ENCODE data around the gene PCDHB4. TPM values are rescaled to one million over a fixed set of nuclear protein-coding genes. Genes with fewer than 3 reads are reported as not detected.
A peak's percentile ranks its signal among the peaks of the same experiment; 100 is the strongest.

The PCDHB4 gene
- total and polyA plus RNA-seq, 2 of the 8 experiments (the other 6 are each of a cell fraction or from before 2014, with no cell fraction given), result 1.3 to 1.5 TPM

DNA sequence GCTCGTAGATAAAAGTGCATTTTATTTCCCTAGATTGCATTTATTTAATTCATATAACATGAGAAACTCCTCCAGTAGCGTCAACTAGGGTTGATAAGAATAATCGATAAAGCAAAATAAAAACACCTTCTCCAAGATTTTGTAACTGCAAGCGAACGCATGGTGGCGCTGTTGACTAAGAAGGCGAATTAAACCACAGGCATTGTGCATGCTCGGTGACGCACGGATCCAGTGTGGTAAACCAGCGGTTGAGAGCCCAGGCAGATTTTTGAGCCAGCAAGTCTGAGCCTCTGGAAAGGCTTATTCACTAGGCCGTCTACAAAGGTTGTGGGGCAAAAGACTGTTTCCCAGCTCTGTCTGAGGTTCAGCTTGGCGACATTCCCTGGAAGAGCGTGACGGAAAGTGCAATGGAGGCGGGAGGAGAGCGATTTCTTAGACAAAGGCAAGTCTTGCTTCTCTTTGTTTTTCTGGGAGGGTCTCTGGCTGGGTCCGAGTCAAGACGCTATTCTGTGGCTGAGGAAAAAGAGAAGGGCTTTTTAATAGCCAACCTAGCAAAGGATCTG lies 21.3 kb upstream of the PCDHB4 start, which contains the start of gene PCDHB3:
TSS of gene PCDHB3 (plus strand) at position 231 of the 563 bp plus-strand sequence. CDS start at position 408, 177 bp downstream.
- H2AK5ac ChIP-seq (ENCODE audit: low read depth, low read length), result no peak within 1 kb of the TSS
- H3K27ac ChIP-seq (ENCODE audit: low read depth, low read length), result no peak within 1 kb of the TSS
- peak within 1 kb of the TSS; percentile 53 to 56 for H3K4me2 ChIP-seq (ENCODE audit: insufficient read depth in 1 of 2, low read depth in 2 of 2, low read length in 2 of 2)
- no peak within 1 kb of the TSS for H3K23ac ChIP-seq (ENCODE audit: insufficient read length)
- ChIA-PET CTCF (ENCODE audit: partially characterized antibody) (interaction anchor here (0.7 to 1.6 kb wide), 15 partner anchors 9 to 225 kb away, joined by 3 to 15 read pairs (median 4); partner anchors contain the start of genes PCDHB16, PCDHB4, PCDHB5 and PCDHB6), POLR2A (ENCODE audit: partially characterized antibody) (interaction anchor here (0.7 to 1.5 kb wide), 3 partner anchors 10 to 25 kb away, joined by 3 to 4 read pairs (median 3); no protein-coding TSS in a partner anchor)
- DNase-seq (ENCODE audit: low read depth in 1 of 2, low spot score in 2 of 2) (peak; percentile 51 to 87), FAIRE-seq (peak; percentile 95)
- H3K14ac ChIP-seq (ENCODE audit: insufficient read length), result no peak within 1 kb of the TSS
- no peak within 1 kb of the TSS for H3K4ac ChIP-seq (replicated peaks; ENCODE audit: insufficient read length, low read depth, low read length)
- peak within 1 kb of the TSS in 2 of 4 experiments; percentile 33 to 42; a peak in 2 of 7 replicates for H3K9ac ChIP-seq (replicated peaks in 1 of 4; ENCODE audit: extremely low read depth in 1 of 4, low read depth in 3 of 4, low read length in 3 of 4)
- H3K27me3 ChIP-seq (replicated peaks in 1 of 4; ENCODE audit: control insufficient read depth in 3 of 4, extremely low read depth in 1 of 4, insufficient read depth in 3 of 4, low read length in 3 of 4), result no peaks in the 10 kb centered on the region
- peaks cover 0 to 7% of the 10 kb centered on the region in 2 experiments; a peak in 1 of 4 replicates for H3K9me3 ChIP-seq (ENCODE audit: insufficient read depth in 2 of 2, low read depth in 1 of 2, low read length in 1 of 2)
- no peaks in the 10 kb centered on the region for H3K79me1 ChIP-seq (ENCODE audit: low read depth, low read length)
- no peak within 1 kb of the TSS for H4K91ac ChIP-seq (replicated peaks; ENCODE audit: insufficient read length, low read length)
- H3K18ac ChIP-seq (ENCODE audit: extremely low read depth, low read length), result no peak within 1 kb of the TSS
- H2BK15ac ChIP-seq (ENCODE audit: low read length), result no peak within 1 kb of the TSS
- peaks cover under 1% of the 10 kb centered on the region for H3K23me2 ChIP-seq (ENCODE audit: low read depth, low read length)
- H3K56ac ChIP-seq (replicated peaks; ENCODE audit: insufficient read length, low read depth, low read length), result no peak within 1 kb of the TSS
- peaks cover 0 to 16% of the 10 kb centered on the region in 2 experiments; a peak in 3 of 4 replicates for H3K79me2 ChIP-seq (ENCODE audit: control insufficient read depth in 1 of 2, insufficient read depth in 2 of 2, low read length in 2 of 2)
- H2BK20ac ChIP-seq (ENCODE audit: low read length), result no peak within 1 kb of the TSS
- WGBS, 2 experiments (ENCODE audit: extremely low coverage in 1 of 2, insufficient coverage in 1 of 2, insufficient read length in 1 of 2, insufficient replicate concordance in 2 of 2, low coverage in 1 of 2, low lambda C conversion rate in 2 of 2, missing lambda C conversion rate in 1 of 2), result 52% methylated on average over 19 of the region's 19 CpGs; no CpG with 5 or more reads in 1 of the 2 experiments
- H3K4me1 ChIP-seq (replicated peaks in 1 of 4; ENCODE audit: control insufficient read depth in 3 of 4, insufficient read depth in 4 of 4, low read length in 3 of 4), result no peaks in the 10 kb centered on the region; a peak in 4 of 7 replicates
- H4K5ac ChIP-seq (ENCODE audit: insufficient read length, low read depth, low read length), result no peak within 1 kb of the TSS
- H2BK12ac ChIP-seq (ENCODE audit: low read depth, low read length), result no peak within 1 kb of the TSS
- no peak within 1 kb of the TSS for H2BK120ac ChIP-seq (replicated peaks; ENCODE audit: low read depth, low read length)
- H4K20me1 ChIP-seq (replicated peaks in 1 of 2; ENCODE audit: control insufficient read depth in 1 of 2, insufficient read depth in 2 of 2, low read length in 2 of 2), result no peaks in the 10 kb centered on the region
- H2BK5ac ChIP-seq (ENCODE audit: low read depth, low read length), result no peak within 1 kb of the TSS; the same call in 1 of the 2 replicates
- peak within 1 kb of the TSS; percentile 89 for H2AFZ ChIP-seq (ENCODE audit: low read length)
- peak within 1 kb of the TSS; percentile 92; the same call in 1 of the 2 replicates for H4K8ac ChIP-seq (ENCODE audit: extremely low read depth, insufficient read depth, low read length)
- peaks cover 0 to 25% (median 3%) of the 10 kb centered on the region in 4 experiments; a peak in 3 of 8 replicates for H3K36me3 ChIP-seq (ENCODE audit: control insufficient read depth in 2 of 4, insufficient read depth in 4 of 4, low read length in 3 of 4)
- H3K4me3 ChIP-seq (ENCODE audit: extremely low read depth in 1 of 4, insufficient read depth in 2 of 4, low read depth in 3 of 4, low read length in 4 of 4), result peak within 1 kb of the TSS in 3 of 4 experiments; percentile 8 to 39 (median 32); a peak in 4 of 8 replicates
- TF ChIP-seq CBX5 (IDR thresholded peaks at IDR 0.05; ENCODE audit: low read depth, low read length) (no peak), TAF1 (IDR thresholded peaks at IDR 0.05; ENCODE audit: low read depth, low read length) (no peak), CBX8 (IDR thresholded peaks at IDR 0.05; ENCODE audit: borderline replicate concordance, low read depth, low read length) (no peak), GTF2F1 (IDR thresholded peaks at IDR 0.05; ENCODE audit: borderline replicate concordance, low read depth, low read length) (no peak), POLR2A (IDR thresholded peaks at IDR 0.05; ENCODE audit: control extremely low read depth in 1 of 2, low read depth in 2 of 2, low read length in 2 of 2) (peak in 1 of 2 experiments; percentile 70; a peak in 2 of 3 replicates), CREB1 (IDR thresholded peaks at IDR 0.05) (0 out of 2 replicates have a peak, but pooled peaks have one; percentile 5), HDAC6 (IDR thresholded peaks at IDR 0.05; ENCODE audit: low read depth, low read length) (no peak), POLR2AphosphoS5 (IDR thresholded peaks at IDR 0.05; ENCODE audit: low read depth, low read length) (peak; percentile 69; the same call in 1 of the 2 replicates)
- TF ChIP-seq, protein P1, sequence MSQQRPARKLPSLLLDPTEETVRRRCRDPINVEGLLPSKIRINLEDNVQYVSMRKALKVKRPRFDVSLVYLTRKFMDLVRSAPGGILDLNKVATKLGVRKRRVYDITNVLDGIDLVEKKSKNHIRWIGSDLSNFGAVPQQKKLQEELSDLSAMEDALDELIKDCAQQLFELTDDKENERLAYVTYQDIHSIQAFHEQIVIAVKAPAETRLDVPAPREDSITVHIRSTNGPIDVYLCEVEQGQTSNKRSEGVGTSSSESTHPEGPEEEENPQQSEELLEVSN (IDR thresholded peaks at IDR 0.05), result peak; percentile 33; the same call in 1 of the 2 replicates
- TF ChIP-seq, protein P2, sequence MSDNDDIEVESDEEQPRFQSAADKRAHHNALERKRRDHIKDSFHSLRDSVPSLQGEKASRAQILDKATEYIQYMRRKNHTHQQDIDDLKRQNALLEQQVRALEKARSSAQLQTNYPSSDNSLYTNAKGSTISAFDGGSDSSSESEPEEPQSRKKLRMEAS (IDR thresholded peaks at IDR 0.05), result peak; percentile 59; the same call in 1 of the 2 replicates
- TF ChIP-seq, protein P3, sequence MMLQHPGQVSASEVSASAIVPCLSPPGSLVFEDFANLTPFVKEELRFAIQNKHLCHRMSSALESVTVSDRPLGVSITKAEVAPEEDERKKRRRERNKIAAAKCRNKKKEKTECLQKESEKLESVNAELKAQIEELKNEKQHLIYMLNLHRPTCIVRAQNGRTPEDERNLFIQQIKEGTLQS (IDR thresholded peaks at IDR 0.05; ENCODE audit: insufficient read depth, low read depth, low read length), result no peak

Measured in H1 (cell line).